ENCODE results near the gene ELP4. TPM values are rescaled to one million over a fixed set of nuclear protein-coding genes. Genes with fewer than 3 reads are reported as not detected.
A peak's percentile ranks its signal among the peaks of the same experiment; 100 is the strongest.

The ELP4 gene
- total RNA-seq, 2 experiments from 2014 or later, result 20.8 to 23.8 TPM

DNA sequence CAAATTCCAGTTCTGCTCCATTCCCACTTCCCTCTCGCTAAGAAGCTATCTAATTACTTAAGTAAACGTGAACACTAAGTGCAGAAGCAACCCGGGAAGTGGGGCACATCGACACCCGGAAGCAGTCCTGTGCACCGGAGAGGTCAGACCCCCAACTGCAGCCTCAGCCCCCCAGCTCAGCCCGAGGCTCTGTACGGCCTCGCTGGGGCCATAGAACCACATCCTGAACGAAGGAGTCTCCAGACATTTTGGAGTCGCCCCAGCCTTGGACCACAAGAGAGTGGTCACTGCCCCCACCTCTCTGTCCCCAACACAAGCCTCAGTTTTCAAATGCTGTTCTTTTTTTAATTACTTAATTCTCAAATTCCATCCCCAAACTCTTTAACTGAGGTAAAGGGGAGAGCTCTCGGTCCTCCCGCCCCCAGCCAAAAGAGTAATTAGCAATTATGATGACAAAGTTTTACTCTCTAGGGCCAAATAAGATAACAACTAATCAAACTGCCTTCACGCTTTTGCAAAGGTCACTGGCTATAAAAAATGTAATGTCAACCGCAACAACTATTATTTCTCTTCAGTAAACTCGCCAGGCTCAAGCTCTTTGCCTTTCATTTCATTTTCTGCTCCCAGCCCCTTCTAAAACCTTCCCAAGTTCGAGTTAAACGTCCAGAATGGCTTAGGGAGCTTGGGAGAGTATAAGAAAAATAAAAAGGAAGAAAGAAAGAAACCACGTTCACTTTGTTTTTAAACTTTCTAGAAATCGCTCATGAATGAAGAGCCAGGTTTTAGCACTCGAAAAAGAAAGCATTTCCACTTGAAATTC is 299.4 kb downstream of the ELP4 start:
- Mint-ChIP-seq H3K4me1 (ENCODE audit: low read depth) (peaks cover 48% of the 10 kb centered on the region), H3K4me3 (peak overlapping the region; percentile 57), H3K9me3 (no peaks in the 10 kb centered on the region), H3K27ac (no peak overlapping the region), H3K36me3 (ENCODE audit: low read depth) (peaks cover 3% of the 10 kb centered on the region), H3K27me3 (ENCODE audit: low read depth) (peaks cover 78% of the 10 kb centered on the region)
- intact Hi-C loops (cut with micrococcal nuclease), result loop anchor here (1.0 kb wide), 1 partner anchor 9 kb away; no protein-coding TSS in a partner anchor
- DNase-seq, result no peak
- CTCF ChIA-PET, result interaction anchor here (0.9 kb wide), 1 partner anchor 148 kb away, joined by 3 read pairs; no protein-coding TSS in a partner anchor

DNA sequence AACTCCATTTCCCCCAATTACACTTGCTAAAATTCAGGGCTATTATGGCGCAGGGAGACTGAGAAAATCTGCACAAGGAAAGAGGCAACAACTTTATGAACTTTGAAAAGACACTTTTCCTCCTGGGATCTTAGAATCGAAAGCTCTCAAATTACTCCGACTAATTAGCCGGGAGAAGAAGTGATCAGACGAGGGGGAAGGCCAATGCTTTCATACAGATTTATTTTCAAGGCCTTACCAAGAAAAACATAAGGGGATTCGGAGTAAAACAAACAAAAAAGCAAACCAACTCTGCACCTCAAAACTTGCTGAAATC is 299.9 kb downstream of the ELP4 start:
- Mint-ChIP-seq H3K27ac (no peak overlapping the region), H3K27me3 (ENCODE audit: low read depth) (peaks cover 77% of the 10 kb centered on the region), H3K9me3 (no peaks in the 10 kb centered on the region), H3K4me3 (peak overlapping the region; percentile 57), H3K4me1 (ENCODE audit: low read depth) (peaks cover 46% of the 10 kb centered on the region), H3K36me3 (ENCODE audit: low read depth) (peaks cover 3% of the 10 kb centered on the region)
- intact Hi-C loops (cut with micrococcal nuclease), result no loop called here
- CTCF ChIA-PET, result interaction anchor here (0.9 kb wide), 1 partner anchor 147 kb away, joined by 3 read pairs; no protein-coding TSS in a partner anchor
- no peak for DNase-seq

DNA sequence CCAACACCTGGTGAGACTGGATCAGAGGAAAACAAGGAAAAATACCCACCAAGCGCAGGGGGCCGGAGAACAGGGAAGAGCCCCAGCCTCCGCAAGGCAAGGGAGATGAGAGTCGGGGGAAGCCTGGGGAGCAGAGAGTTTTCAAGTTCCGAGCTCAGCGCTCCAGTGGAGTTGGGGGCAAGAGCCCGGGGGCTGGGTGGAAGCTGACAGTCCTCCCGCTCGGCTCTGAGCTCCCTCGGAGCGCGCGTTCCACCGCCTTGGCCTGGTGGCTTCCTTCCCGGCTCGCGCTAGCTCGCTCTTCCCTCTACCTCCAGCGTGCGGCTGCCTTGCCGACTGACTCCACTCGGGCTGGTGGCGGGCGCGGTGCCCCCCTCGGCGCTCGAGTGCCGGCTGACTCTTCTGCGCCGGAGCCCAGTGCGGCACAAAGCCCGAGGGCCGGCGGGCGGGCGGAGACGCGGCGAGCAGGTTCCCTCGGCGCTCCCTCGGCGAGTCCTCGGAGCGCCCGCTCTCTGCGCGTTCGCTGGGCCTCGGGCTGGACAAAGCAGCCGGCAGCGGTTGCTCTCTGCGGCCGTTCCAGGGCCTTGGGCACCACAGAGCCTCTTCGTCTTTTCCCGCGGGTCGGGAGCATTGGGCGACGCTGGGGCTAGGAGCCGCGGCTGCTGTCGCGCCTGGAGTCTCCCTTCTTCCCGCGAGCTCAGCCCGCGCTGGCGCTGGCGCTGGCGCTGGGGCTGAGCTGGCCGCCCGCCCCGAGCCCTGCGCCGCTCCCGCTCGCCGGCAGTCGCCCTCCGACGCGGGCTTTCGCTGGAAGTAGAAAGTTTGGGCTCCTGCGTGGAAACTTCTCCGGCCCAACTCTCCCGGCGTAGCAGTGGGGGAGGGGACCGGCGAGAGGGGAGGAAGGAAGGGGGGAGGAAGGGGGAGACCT is 300.6 kb downstream of the ELP4 start:
- Mint-ChIP-seq H3K27ac (no peak overlapping the region), H3K9me3 (no peaks in the 10 kb centered on the region), H3K4me1 (ENCODE audit: low read depth) (peaks cover 47% of the 10 kb centered on the region), H3K36me3 (ENCODE audit: low read depth) (no peaks in the 10 kb centered on the region), H3K4me3 (peak overlapping the region; percentile 73), H3K27me3 (ENCODE audit: low read depth) (peaks cover 79% of the 10 kb centered on the region)
- CTCF ChIA-PET, result interaction anchor here (0.9 kb wide), 1 partner anchor 146 kb away, joined by 3 read pairs; no protein-coding TSS in a partner anchor
- intact Hi-C loops (cut with micrococcal nuclease), result loop anchor here (2.0 to 10.0 kb wide), 9 partner anchors 158 to 1485 kb away; partner anchors contain the start of genes ARL14EP, DCDC1, DNAJC24 and EIF3M
- no peak for DNase-seq

- intact Hi-C loops (cut with micrococcal nuclease), result loop anchor here (1.0 to 10.0 kb wide), 10 partner anchors 159 to 1486 kb away; partner anchors contain the start of genes ARL14EP, DCDC1, DNAJC24 and EIF3M
- CTCF ChIA-PET, result no interaction called here
- peak within 1 kb of the TSS; percentile 73 for H3K4me3 Mint-ChIP-seq
- H3K27ac Mint-ChIP-seq, result no peak within 1 kb of the TSS
- DNase-seq, result peak; percentile 82
- H3K36me3 Mint-ChIP-seq (ENCODE audit: low read depth), result no peaks in the 10 kb centered on the region
- H3K27me3 Mint-ChIP-seq (ENCODE audit: low read depth), result peaks cover 76% of the 10 kb centered on the region
- no peaks in the 10 kb centered on the region for H3K9me3 Mint-ChIP-seq
- H3K4me1 Mint-ChIP-seq (ENCODE audit: low read depth), result peaks cover 47% of the 10 kb centered on the region
Observed at GRCh38 chr11:31810779-31811647, 301.4 kb downstream of the ELP4 start, which contains the start of gene PAX6. PAX6 (minus strand) TSS chr11:31811322; CDS start chr11:31806411, 4,911 bp downstream.

DNA sequence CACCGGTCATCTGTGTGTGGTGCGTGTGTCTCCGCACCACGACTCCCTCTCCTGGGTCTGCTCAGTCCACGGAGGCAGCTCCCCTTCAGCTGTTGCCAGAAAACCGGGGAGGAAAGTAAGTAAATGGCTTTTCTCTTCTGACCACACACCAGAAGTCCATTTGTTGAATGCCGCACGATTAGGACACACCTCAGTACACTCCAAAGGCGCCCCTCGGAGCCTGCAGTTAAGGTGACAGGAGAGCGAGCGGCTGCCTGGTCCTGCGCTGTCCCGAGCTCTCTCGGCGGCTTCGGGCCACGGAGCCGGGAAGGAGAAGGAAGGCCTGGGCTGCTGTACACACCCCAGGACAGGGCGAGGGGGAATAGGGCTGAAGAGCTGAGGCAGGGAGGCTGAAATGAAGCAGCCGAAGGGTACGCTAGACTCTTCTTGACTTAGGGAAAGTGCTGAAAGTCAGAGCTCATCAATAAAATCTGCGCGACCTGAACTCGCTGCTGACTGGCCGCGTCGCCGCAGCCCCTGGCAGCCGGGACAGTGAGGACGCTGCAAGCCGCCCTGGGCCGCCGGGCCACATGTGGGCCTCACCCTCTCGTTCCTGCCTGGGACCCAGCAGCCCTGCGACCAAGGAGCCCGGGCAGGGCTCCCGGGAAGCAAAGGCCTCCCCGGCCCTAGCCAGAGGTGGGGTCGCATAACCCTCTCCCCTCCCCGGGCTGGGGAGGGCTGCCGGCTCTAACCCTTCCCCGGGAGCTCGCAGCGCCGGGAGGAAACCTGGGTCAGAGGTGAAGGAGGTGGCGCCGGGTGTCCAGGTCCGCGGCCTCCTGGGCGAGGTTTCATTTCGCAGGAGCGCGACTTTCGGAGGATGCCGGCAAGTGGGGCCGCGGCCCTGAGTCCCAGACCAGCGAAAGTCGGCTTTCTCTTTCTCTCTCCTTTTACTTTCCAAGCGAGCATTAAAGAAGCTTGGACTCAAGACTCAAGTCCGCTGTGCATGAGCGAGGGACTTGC is 303.1 kb downstream of the ELP4 start:
- H3K9me3 Mint-ChIP-seq, result no peaks in the 10 kb centered on the region
- peak; percentile 10 for DNase-seq
- peak overlapping the region; percentile 57 for H3K4me3 Mint-ChIP-seq
- H3K27me3 Mint-ChIP-seq (ENCODE audit: low read depth), result peaks cover 73% of the 10 kb centered on the region
- H3K36me3 Mint-ChIP-seq (ENCODE audit: low read depth), result no peaks in the 10 kb centered on the region
- H3K4me1 Mint-ChIP-seq (ENCODE audit: low read depth), result peaks cover 54% of the 10 kb centered on the region
- CTCF ChIA-PET, result no interaction called here
- no peak overlapping the region for H3K27ac Mint-ChIP-seq
- intact Hi-C loops (cut with micrococcal nuclease), result loop anchor here (1.0 to 10.0 kb wide), 9 partner anchors 8 to 1488 kb away; partner anchors contain the start of genes ARL14EP, DCDC1, DNAJC24 and EIF3M

GRCh38 chr11:31813391-31814175 is 304.0 kb downstream of the ELP4 start:
- peak overlapping the region; percentile 36 for H3K4me3 Mint-ChIP-seq
- CTCF ChIA-PET, result no interaction called here
- no peak for DNase-seq
- H3K9me3 Mint-ChIP-seq, result no peaks in the 10 kb centered on the region
- peaks cover 71% of the 10 kb centered on the region for H3K27me3 Mint-ChIP-seq (ENCODE audit: low read depth)
- intact Hi-C loops (cut with micrococcal nuclease), result loop anchor here (5.0 to 10.0 kb wide), 8 partner anchors 161 to 1489 kb away; partner anchors contain the start of genes ARL14EP, DCDC1, DNAJC24 and EIF3M
- H3K36me3 Mint-ChIP-seq (ENCODE audit: low read depth), result no peaks in the 10 kb centered on the region
- no peak overlapping the region for H3K27ac Mint-ChIP-seq
- peaks cover 57% of the 10 kb centered on the region for H3K4me1 Mint-ChIP-seq (ENCODE audit: low read depth)

- H3K36me3 Mint-ChIP-seq (ENCODE audit: low read depth), result no peaks in the 10 kb centered on the region
- intact Hi-C loops (cut with micrococcal nuclease), result loop anchor here (5.0 to 10.0 kb wide), 8 partner anchors 162 to 1490 kb away; partner anchors contain the start of genes ARL14EP, DCDC1, DNAJC24 and EIF3M
- peak; percentile 7 for DNase-seq
- H3K27me3 Mint-ChIP-seq (ENCODE audit: low read depth), result peaks cover 69% of the 10 kb centered on the region
- CTCF ChIA-PET, result no interaction called here
- H3K9me3 Mint-ChIP-seq, result no peaks in the 10 kb centered on the region
- peaks cover 53% of the 10 kb centered on the region for H3K4me1 Mint-ChIP-seq (ENCODE audit: low read depth)
- H3K27ac Mint-ChIP-seq, result no peak overlapping the region
- H3K4me3 Mint-ChIP-seq, result no peak overlapping the region
Observed at GRCh38 chr11:31814176-31814868, 304.8 kb downstream of the ELP4 start.

DNA sequence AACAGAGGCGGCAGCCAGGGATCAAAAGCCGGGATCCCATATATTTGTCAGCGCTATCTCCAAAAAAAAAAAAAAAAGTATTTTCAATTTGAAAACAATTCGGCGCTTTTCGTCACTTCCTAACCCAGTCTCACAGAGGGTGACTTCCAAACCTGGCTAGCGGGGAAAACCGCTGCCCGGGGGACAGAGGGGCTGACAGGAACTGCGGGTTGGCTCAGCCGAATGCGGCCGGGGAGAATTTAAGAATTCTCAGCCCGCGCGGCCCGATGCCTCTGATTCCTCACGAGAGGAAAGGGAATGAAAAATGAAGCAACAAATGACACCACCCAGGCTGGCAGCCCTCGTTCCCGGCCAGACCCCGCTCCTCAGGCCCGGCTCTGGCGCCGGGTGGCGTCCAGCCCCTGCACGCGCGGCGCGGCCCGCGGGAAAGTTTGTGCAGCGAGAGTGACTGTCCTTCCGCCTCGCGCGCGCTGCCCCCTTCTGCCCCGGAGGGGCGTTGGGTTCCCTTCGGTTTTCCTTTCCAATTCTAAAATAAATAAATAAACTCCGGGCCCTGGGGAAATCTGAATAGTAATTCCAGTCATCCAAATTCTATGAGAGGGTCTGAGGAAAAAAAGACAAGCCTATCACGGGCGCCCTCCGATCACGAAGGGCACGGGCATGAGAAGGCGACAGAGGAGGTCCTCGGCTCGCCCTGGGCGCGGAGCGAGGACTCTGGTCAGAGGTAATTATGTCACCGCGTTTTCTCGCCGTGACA is 306.3 kb downstream of the ELP4 start:
- no peak overlapping the region for H3K27ac Mint-ChIP-seq
- no peaks in the 10 kb centered on the region for H3K36me3 Mint-ChIP-seq (ENCODE audit: low read depth)
- H3K27me3 Mint-ChIP-seq (ENCODE audit: low read depth), result peaks cover 70% of the 10 kb centered on the region
- intact Hi-C loops (cut with micrococcal nuclease), result loop anchor here (2.0 to 10.0 kb wide), 5 partner anchors 13 to 1491 kb away; partner anchors contain the start of genes ARL14EP, EIF3M, QSER1 and WT1
- CTCF ChIA-PET, result no interaction called here
- peaks cover 44% of the 10 kb centered on the region for H3K4me1 Mint-ChIP-seq (ENCODE audit: low read depth)
- no peaks in the 10 kb centered on the region for H3K9me3 Mint-ChIP-seq
- peak overlapping the region; percentile 42 for H3K4me3 Mint-ChIP-seq
- DNase-seq, result peak; percentile 19

- no peak overlapping the region for H3K27ac Mint-ChIP-seq
- H3K27me3 Mint-ChIP-seq (ENCODE audit: low read depth), result peaks cover 70% of the 10 kb centered on the region
- peaks cover 41% of the 10 kb centered on the region for H3K4me1 Mint-ChIP-seq (ENCODE audit: low read depth)
- no peak for DNase-seq
- H3K9me3 Mint-ChIP-seq, result no peaks in the 10 kb centered on the region
- intact Hi-C loops (cut with micrococcal nuclease), result loop anchor here (2.0 to 10.0 kb wide), 5 partner anchors 14 to 1492 kb away; partner anchors contain the start of genes ARL14EP, EIF3M, QSER1 and WT1
- H3K36me3 Mint-ChIP-seq (ENCODE audit: low read depth), result no peaks in the 10 kb centered on the region
- H3K4me3 Mint-ChIP-seq, result peak overlapping the region; percentile 41
- CTCF ChIA-PET, result interaction anchor here (0.8 kb wide), 1 partner anchor 13 kb away, joined by 3 read pairs; no protein-coding TSS in a partner anchor
Observed at GRCh38 chr11:31816468-31817053, 307.0 kb downstream of the ELP4 start.

Data from activated naive CD4-positive, alpha-beta T cell treated with anti-CD3 and anti-CD28 coated beads for 36 hours (primary cell).